Right atrium auricular region (tissue), 2 donors: ENCODE measurements around the gene JAZF1. TPM values are rescaled to one million over a fixed set of nuclear protein-coding genes. Genes with fewer than 3 reads are reported as not detected.

Experiments used
- DNase-seq: peaks from one replicate; pipeline ENCODE4 v3.0.0-alpha.2; 2019; ENCODE audit warnings: low spot score
- H3K27ac ChIP-seq, 2 donors: fragments of 200-600 bp; sonication (generic); 1 replicate in 1 of 2; 2 replicates in 1 of 2; pipeline ENCODE4 v1.5.1; 2016 to 2019
- H3K27me3 ChIP-seq, 2 donors: fragments of 200-600 bp; sonication (generic); one replicate each; pipeline versions ENCODE4 v1.5.1 to v1.6.0; 2017 to 2019
- H3K36me3 ChIP-seq: fragments of 200-600 bp; sonication (generic); one replicate; pipeline ENCODE4 v1.5.1; 2016
- H3K4me1 ChIP-seq, 2 donors: fragments of 200-600 bp; sonication (generic); one replicate each; pipeline versions ENCODE4 v1.5.1 to v1.6.0; 2017 to 2019
- H3K4me3 ChIP-seq, 2 donors: fragments of 200-600 bp; sonication (generic); 1 replicate in 1 of 2; 2 replicates in 1 of 2; pipeline ENCODE4 v1.5.1; 2017 to 2019; ENCODE audit warnings: mild to moderate bottlenecking in 1 of 2, moderate library complexity in 1 of 2
- H3K9me3 ChIP-seq, 2 donors: fragments of 200-600 bp; sonication (generic); one replicate each; pipeline ENCODE4 v1.5.1; 2019
- CTCF ChIP-seq, 2 donors: fragments of 200-600 bp; sonication (generic); IDR thresholded peaks; one replicate each; pipeline ENCODE4 v1.5.1; 2019; ENCODE audit warnings: antibody characterized with exemption in 2 of 2
- total RNA-seq, 2 donors: library from RNA; depleted of rRNA; stranded (reverse); fragments of >200 nt; gene quantifications; one replicate each; pipeline ENCODE4 v1.1.0, GENCODE V29; 2016

Gene JAZF1
- total RNA-seq, 2 donors from 2014 or later: 13.2 to 18.5 TPM

GRCh38 chr7:28191184-28191583, 10.6 kb upstream of the JAZF1 start:
- no peaks in the 10 kb centered on the region for H3K36me3 ChIP-seq
- H3K27ac ChIP-seq: no peak overlapping the region
- DNase-seq: no peak
- no peak for TF ChIP-seq CTCF (IDR thresholded peaks at IDR 0.05)
- no peaks in the 10 kb centered on the region for H3K9me3 ChIP-seq
- H3K4me3 ChIP-seq: no peak overlapping the region
- no peaks in the 10 kb centered on the region for H3K4me1 ChIP-seq
- no peaks in the 10 kb centered on the region for H3K27me3 ChIP-seq

- Histone ChIP-seq H3K4me3 (no peak overlapping the region), H3K4me1 (no peaks in the 10 kb centered on the region), H3K36me3 (no peaks in the 10 kb centered on the region), H3K9me3 (no peaks in the 10 kb centered on the region), H3K27me3 (no peaks in the 10 kb centered on the region), H3K27ac (no peak overlapping the region)
- TF ChIP-seq CTCF (IDR thresholded peaks at IDR 0.05): no peak
- no peak for DNase-seq
These were observed 9.6 kb upstream of the JAZF1 start for GRCh38 chr7:28190077-28190710.

- no peaks in the 10 kb centered on the region for H3K27me3 ChIP-seq
- no peaks in the 10 kb centered on the region for H3K4me1 ChIP-seq
- no peaks in the 10 kb centered on the region for H3K36me3 ChIP-seq
- no peak for DNase-seq
- H3K27ac ChIP-seq: no peak overlapping the region
- TF ChIP-seq CTCF (IDR thresholded peaks at IDR 0.05): no peak
- H3K9me3 ChIP-seq: no peaks in the 10 kb centered on the region
- no peak overlapping the region for H3K4me3 ChIP-seq
These were observed 6.4 kb upstream of the JAZF1 start for GRCh38 chr7:28187012-28187411.

- Histone ChIP-seq H3K4me1 (peaks cover 0 to 16% of the 10 kb centered on the region in 2 donors), H3K27ac (no peak overlapping the region), H3K27me3 (no peaks in the 10 kb centered on the region), H3K4me3 (no peak overlapping the region), H3K36me3 (no peaks in the 10 kb centered on the region), H3K9me3 (no peaks in the 10 kb centered on the region)
- DNase-seq: no peak
- TF ChIP-seq CTCF (IDR thresholded peaks at IDR 0.05): no peak
These were observed 3.0 kb upstream of the JAZF1 start for GRCh38 chr7:28183627-28184026.

- no peak for DNase-seq
- Histone ChIP-seq H3K27me3 (no peaks in the 10 kb centered on the region), H3K36me3 (no peaks in the 10 kb centered on the region), H3K4me1 (peaks cover 0 to 31% of the 10 kb centered on the region in 2 donors), H3K27ac (peak overlapping the region; percentile 51 to 62), H3K4me3 (no peak overlapping the region), H3K9me3 (no peaks in the 10 kb centered on the region)
- no peak for TF ChIP-seq CTCF (IDR thresholded peaks at IDR 0.05)
These were observed 1.5 kb upstream of the JAZF1 start for GRCh38 chr7:28182071-28182471.

GRCh38 chr7:28181416-28181815, 821 bp upstream of the JAZF1 start:
- Histone ChIP-seq H3K9me3 (no peaks in the 10 kb centered on the region), H3K4me3 (no peak overlapping the region), H3K27ac (peak overlapping the region in 1 of 2 donors; percentile 93), H3K36me3 (no peaks in the 10 kb centered on the region), H3K4me1 (peaks cover 0 to 38% of the 10 kb centered on the region in 2 donors), H3K27me3 (no peaks in the 10 kb centered on the region)
- DNase-seq: no peak
- no peak for TF ChIP-seq CTCF (IDR thresholded peaks at IDR 0.05)
